ENCODE data around the gene ETFA. TPM values are rescaled to one million over a fixed set of nuclear protein-coding genes. Genes with fewer than 3 reads are reported as not detected.

ETFA gene
- total and polyA plus RNA-seq, 8 donors = 102 to 148 (median 130) TPM

DNA sequence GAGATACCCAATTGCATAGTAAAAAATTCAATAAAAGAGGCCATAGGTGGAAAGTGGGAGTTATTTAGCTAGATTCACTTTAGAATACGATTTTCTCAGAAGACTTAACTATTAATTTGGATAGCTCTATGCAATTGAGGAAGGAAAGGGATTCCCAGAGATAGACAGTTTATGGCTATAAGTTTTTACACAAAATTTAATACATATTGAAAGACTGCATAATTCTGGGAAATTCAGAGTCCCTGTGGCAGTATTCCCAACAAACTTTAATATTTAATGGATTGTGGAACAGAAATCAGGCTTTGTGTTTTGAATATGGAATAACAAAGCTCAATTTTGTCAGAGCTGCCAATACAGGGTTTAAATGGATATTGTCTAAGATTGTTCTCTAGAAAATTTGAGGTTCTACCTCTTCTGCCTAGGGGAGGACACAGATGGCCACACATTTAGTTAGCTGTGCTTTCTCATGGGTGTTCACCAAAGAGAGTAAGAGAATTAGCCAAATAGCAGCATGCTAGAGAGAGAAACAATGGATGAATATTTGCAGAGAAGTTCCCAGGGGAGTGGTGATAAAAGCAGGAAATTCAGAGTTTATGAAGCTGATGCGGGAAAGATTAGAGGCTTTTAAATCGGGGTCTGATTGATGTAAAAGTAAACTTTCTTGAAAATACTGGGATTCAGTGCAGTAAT, 33.8 kb upstream of the ETFA start:
- DNase-seq (no peak), ATAC-seq (no peak)
- H3K4me3 ChIP-seq = no peak overlapping the region
- peaks cover 25 to 56% of the 10 kb centered on the region in 2 donors for H3K4me1 ChIP-seq
- H3K36me3 ChIP-seq = no peaks in the 10 kb centered on the region
- H3K9me3 ChIP-seq = no peaks in the 10 kb centered on the region
- H3K27ac ChIP-seq = no peak overlapping the region
- peaks cover 85 to 92% of the 10 kb centered on the region in 2 donors for H3K27me3 ChIP-seq
- intact Hi-C loops (cut with DNase I) = no loop called here
- no peak for TF ChIP-seq CTCF (IDR thresholded peaks at IDR 0.05)

- no peak overlapping the region for H3K4me3 ChIP-seq
- intact Hi-C loops (cut with DNase I) = no loop called here
- H3K4me1 ChIP-seq = peaks cover 26 to 71% of the 10 kb centered on the region in 2 donors
- TF ChIP-seq CTCF (IDR thresholded peaks at IDR 0.05) = no peak
- no peaks in the 10 kb centered on the region for H3K36me3 ChIP-seq
- ATAC-seq (no peak), DNase-seq (no peak)
- H3K9me3 ChIP-seq = no peaks in the 10 kb centered on the region
- H3K27ac ChIP-seq = no peak overlapping the region
- H3K27me3 ChIP-seq = peaks cover 99 to 100% of the 10 kb centered on the region in 2 donors
Observed at GRCh38 chr15:76343313-76343996, 32.2 kb upstream of the ETFA start.

DNA sequence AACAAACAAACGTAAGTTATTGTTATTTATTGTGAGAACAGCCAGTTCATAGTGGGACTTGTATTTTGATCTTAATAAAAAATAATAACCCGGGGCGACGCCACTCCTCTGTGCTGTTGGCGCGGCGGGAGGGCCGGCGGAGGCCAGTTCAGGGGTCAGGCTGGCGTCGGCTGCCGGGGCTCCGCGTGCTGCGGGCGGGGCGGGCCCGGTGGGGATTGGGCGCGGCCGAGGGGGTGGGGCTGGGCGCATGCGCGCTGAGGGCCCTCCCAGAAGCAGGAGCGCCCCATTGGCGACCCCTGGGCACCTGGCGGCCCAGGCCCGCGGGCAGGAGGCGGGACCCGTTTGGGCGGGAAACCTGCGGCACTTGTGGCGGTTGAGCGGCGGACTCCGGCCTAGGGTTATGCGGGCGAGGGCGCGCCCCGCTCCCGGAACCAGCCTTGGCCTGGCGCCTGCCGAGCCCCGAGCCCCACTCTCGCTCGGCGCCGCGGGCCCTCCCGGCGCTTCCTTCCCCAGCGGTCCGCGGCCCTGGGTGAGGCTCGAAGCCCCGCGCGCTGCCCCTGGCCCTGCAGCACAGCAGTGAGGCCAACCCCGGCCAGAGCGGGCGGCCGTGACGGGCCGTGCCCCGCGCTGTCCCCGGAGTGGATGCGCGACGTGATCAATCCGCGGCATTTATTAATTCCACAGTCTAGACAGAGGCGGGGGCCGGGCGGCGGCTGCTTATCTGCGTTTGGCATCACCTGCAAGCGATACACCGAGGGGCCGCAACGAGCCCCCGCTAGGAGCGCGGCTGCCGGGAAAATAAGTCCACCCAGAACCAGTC, 31.3 kb upstream of the ETFA start:
- intact Hi-C loops (cut with DNase I) = no loop called here
- peaks cover 100% of the 10 kb centered on the region in 2 donors for H3K27me3 ChIP-seq

DNA sequence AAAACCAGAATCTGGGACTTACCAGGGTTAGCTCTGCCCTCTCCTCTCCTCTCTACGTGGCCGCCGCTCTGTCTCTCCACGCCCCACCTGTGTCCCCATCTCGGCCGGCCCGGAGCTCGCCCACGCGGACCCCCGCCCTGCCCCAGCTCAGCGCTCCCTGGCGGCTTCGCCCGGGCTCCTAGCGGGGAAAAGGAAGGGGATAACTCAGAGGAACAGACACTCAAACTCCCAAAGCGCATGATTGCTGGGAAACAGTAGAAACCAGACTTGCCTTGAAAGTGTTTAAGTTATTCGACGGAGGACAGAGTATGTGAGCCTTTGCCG, 30.8 kb upstream of the ETFA start:
- Histone ChIP-seq H3K27me3 (peaks cover 100% of the 10 kb centered on the region in 2 donors), H3K9me3 (no peaks in the 10 kb centered on the region), H3K4me1 (peaks cover 22 to 83% of the 10 kb centered on the region in 2 donors), H3K4me3 (no peak overlapping the region), H3K27ac (no peak overlapping the region), H3K36me3 (no peaks in the 10 kb centered on the region)
- no peak for ATAC-seq
- TF ChIP-seq CTCF (IDR thresholded peaks at IDR 0.05) = no peak
- no peak for DNase-seq
- intact Hi-C loops (cut with DNase I) = no loop called here

More for the DNA sequence above, 31.3 kb upstream of the ETFA start:
- ATAC-seq (no peak), DNase-seq (peak in 1 of 4 donors; percentile 83)
- Histone ChIP-seq H3K4me1 (peaks cover 26 to 80% of the 10 kb centered on the region in 2 donors), H3K4me3 (peak overlapping the region in 1 of 2 donors; percentile 11), H3K9me3 (no peaks in the 10 kb centered on the region), H3K36me3 (no peaks in the 10 kb centered on the region), H3K27ac (no peak overlapping the region)
- no peak for TF ChIP-seq CTCF (IDR thresholded peaks at IDR 0.05)
